PC-9 (cell line): ENCODE measurements around the gene LENG1.

Experiments
- CTCF ChIP-seq: fragments of 200-600 bp; sonication (generic); conservative IDR thresholded peaks from 2 replicates; pipeline ENCODE4 v1.6.1; 2017; ENCODE audit warnings: mixed run types, antibody characterized with exemption, mild to moderate bottlenecking, moderate library complexity
- EZH2 ChIP-seq: fragments of 200-600 bp; sonication (generic); IDR thresholded peaks from 2 replicates; pipeline ENCODE4 v1.8.0; 2017; ENCODE audit warnings: antibody characterized with exemption, low read depth

GRCh38 chr19:54160854-54161253 lies 1.3 kb upstream of the LENG1 start:
- TF ChIP-seq CTCF = no peak
- no peak for TF ChIP-seq EZH2
